Right lobe of liver (tissue), 6 donors: ENCODE measurements around the gene ECE1. TPM values are rescaled to one million over a fixed set of nuclear protein-coding genes. Genes with fewer than 3 reads are reported as not detected.
A peak's percentile ranks its signal among the peaks of the same experiment; 100 is the strongest.
"Not testable (repeated sequence)": the region's sequence is repeated elsewhere in the genome, so short reads cannot be mapped to it uniquely, and the experiment has no call there.

Source experiments
- ATAC-seq, 4 donors: fragments of 200-7000 bp; cut with Tn5 transposase; one replicate each; pipeline ENCODE4 v1.9.1; 2020; ENCODE audit warnings: mild to moderate bottlenecking in 4 of 4, moderate library complexity in 4 of 4
- DNase-seq, 3 donors: peaks; one replicate each; pipeline ENCODE4 v3.0.0-alpha.2; 2020
- H3K27ac ChIP-seq, 3 donors: fragments of 200-600 bp; one replicate each; pipeline ENCODE4 v1.8.0; 2022
- H3K27me3 ChIP-seq, 2 donors: fragments of 200-600 bp; one replicate each; pipeline ENCODE4 v1.8.0; 2022
- H3K36me3 ChIP-seq, 4 donors: fragments of 200-600 bp; sonication (generic) in 1 of 4; one replicate each; pipeline versions ENCODE4 v1.5.1 to v1.8.0; 2017 to 2022; ENCODE audit warnings: control low read depth in 1 of 4
- H3K4me1 ChIP-seq, 4 donors: fragments of 200-600 bp; sonication (generic) in 1 of 4; one replicate each; pipeline versions ENCODE4 v1.5.1 to v1.8.0; 2017 to 2022; ENCODE audit warnings: control low read depth in 1 of 4
- H3K4me3 ChIP-seq, 3 donors: fragments of 200-600 bp; one replicate each; pipeline ENCODE4 v1.8.0; 2022
- H3K9me3 ChIP-seq, 4 donors: fragments of 200-600 bp; sonication (generic) in 1 of 4; one replicate each; pipeline versions ENCODE4 v1.5.1 to v1.8.0; 2017 to 2022; ENCODE audit warnings: control low read depth in 1 of 4
- POLR2A ChIP-seq: fragments of 450-650 bp; IDR thresholded peaks from one replicate; pipeline ENCODE4 v1.6.1; 2017; ENCODE audit warnings: antibody characterized with exemption, mild to moderate bottlenecking
- WGBS: methylation state at CpG from one replicate; pipeline ENCODE4 v1.1.6; 2018; ENCODE audit warnings: low coverage, low lambda C conversion rate; ENCODE audit not compliant: insufficient coverage; ENCODE audit errors: missing lambda C conversion rate; 5-methylcytosine and 5-hydroxymethylcytosine counted together
- intact Hi-C, 2 donors: fragments of 100-400 bp; cut with DNase I; formaldehyde crosslinking; loops; one replicate each; pipeline versions ENCODE4 v1.11.2 to v1.14.1; 2022
- total RNA-seq, 6 experiments: library from RNA; depleted of rRNA in 2 of 6; stranded (reverse); fragments of >200 nt in 2 of 6; fragmentation: NEBNext Ultra II Directional in 3 of 6; extraction: Animal tissue kit (Norgen Biotek cat#: 25700) in 3 of 6; gene quantifications; one replicate each; pipeline versions ENCODE4 v1.1.0 to v1.2.4, GENCODE V29; 2016 to 2023
- TF ChIP-seq, protein P1 (sequence below), 4 donors: fragments of 200-600 bp in 3 of 4; fragments of 450-650 bp in 1 of 4; IDR thresholded peaks; one replicate each; pipeline versions ENCODE4 v1.5.1 to v1.8.0; 2016 to 2022; ENCODE audit warnings: antibody characterized with exemption in 4 of 4, mild to moderate bottlenecking in 2 of 4
- donor health status: DM: no; HTN: yes; CAD: no.
- donor health status: DM: no; HTN: no; CAD: no.
- donor health status: DM: no; HTN: no; CAD: no.
- donor health status: DM: no; HTN: yes; CAD: no.
- donor health status: DM: no; HTN: yes; CAD: no.

The ECE1 gene
- total RNA-seq, 6 experiments from 2014 or later = 39.7 to 61.3 (median 43.8) TPM

DNA sequence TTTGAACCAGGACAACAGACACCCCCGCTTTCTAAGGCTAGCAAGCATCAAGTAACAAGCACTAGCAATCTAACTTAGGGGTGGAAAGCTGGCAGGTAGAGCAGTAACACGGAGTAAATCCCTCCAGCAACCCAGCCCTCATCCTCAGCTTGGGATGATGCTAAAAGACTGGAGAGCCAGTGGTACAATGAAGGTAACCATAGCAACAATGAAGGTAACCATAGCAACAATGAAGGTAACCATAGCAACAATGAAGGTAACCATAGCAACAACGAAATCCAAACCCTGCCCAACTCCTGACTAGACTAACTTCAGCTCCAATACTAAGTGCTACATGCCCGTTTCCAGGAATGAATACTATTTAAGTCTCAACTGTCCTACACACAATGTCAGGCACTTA lies 91.3 kb downstream of the ECE1 start:
- no peak for ATAC-seq
- H3K36me3 ChIP-seq = no peaks in the 10 kb centered on the region
- WGBS = 59% methylated on average over 4 of the region's 4 CpGs
- H3K4me1 ChIP-seq = no peaks in the 10 kb centered on the region
- no peak for TF ChIP-seq POLR2A
- TF ChIP-seq, protein P1, sequence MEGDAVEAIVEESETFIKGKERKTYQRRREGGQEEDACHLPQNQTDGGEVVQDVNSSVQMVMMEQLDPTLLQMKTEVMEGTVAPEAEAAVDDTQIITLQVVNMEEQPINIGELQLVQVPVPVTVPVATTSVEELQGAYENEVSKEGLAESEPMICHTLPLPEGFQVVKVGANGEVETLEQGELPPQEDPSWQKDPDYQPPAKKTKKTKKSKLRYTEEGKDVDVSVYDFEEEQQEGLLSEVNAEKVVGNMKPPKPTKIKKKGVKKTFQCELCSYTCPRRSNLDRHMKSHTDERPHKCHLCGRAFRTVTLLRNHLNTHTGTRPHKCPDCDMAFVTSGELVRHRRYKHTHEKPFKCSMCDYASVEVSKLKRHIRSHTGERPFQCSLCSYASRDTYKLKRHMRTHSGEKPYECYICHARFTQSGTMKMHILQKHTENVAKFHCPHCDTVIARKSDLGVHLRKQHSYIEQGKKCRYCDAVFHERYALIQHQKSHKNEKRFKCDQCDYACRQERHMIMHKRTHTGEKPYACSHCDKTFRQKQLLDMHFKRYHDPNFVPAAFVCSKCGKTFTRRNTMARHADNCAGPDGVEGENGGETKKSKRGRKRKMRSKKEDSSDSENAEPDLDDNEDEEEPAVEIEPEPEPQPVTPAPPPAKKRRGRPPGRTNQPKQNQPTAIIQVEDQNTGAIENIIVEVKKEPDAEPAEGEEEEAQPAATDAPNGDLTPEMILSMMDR (IDR thresholded peaks at IDR 0.05) = no peak
- DNase-seq = no peak
- intact Hi-C loops = loop anchor here (5.0 to 10.0 kb wide), 3 partner anchors 217 to 504 kb away; no protein-coding TSS in a partner anchor
- H3K4me3 ChIP-seq = no peak overlapping the region
- H3K9me3 ChIP-seq = no peaks in the 10 kb centered on the region
- no peaks in the 10 kb centered on the region for H3K27me3 ChIP-seq
- H3K27ac ChIP-seq = no peak overlapping the region

DNA sequence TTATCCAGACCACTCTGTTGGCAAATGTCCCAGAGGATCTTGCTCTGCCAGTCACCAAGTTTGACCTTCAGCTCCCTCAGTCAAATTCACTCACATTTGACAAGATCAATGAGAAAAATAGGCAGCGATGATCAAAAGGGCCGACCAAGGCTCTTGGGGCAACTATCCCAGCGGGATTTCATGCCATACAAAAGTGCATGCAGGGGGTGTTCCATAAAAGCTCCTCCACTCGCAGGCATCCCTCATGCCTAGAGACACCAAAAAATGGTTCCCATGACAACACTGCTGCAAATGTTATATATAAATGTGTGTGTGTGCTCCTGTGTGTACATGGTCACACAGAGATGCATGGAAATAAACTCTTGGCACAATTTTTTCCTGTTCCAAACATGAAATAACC lies 97.4 kb downstream of the ECE1 start:
- intact Hi-C loops = loop anchor here in 1 of 2 donors (10.0 kb wide), 1 partner anchor 498 kb away; no protein-coding TSS in a partner anchor
- Histone ChIP-seq H3K27me3 (no peaks in the 10 kb centered on the region), H3K36me3 (no peaks in the 10 kb centered on the region), H3K9me3 (no peaks in the 10 kb centered on the region), H3K27ac (no peak overlapping the region), H3K4me1 (no peaks in the 10 kb centered on the region), H3K4me3 (no peak overlapping the region)
- no peak for DNase-seq
- TF ChIP-seq, protein P1 (IDR thresholded peaks at IDR 0.05) = no peak
- no peak for TF ChIP-seq POLR2A
- WGBS = 62% methylated on average over 4 of the region's 4 CpGs
- no peak for ATAC-seq

DNA sequence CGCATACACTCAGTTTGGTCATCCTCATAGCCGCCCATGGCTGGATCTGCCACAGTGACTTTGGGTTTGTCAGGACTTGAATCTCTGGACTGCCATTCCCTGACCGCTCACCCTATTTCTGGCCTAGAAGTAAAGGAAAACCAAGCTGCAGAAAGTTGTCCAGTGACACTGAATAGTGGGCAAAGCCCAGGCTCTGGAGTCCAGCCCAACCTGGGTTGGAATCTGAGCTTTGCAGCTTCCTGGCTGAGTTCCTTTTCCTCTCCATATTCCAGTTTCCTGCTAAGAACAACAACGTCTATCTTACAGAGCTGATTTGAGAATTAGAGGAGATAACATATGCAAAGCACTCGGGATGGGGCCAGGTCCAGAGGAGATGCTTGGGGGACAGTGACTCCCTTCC lies 98.0 kb downstream of the ECE1 start:
- intact Hi-C loops = loop anchor here in 1 of 2 donors (10.0 kb wide), 1 partner anchor 497 kb away; no protein-coding TSS in a partner anchor
- TF ChIP-seq POLR2A = no peak
- TF ChIP-seq, protein P1 (IDR thresholded peaks at IDR 0.05) = no peak
- no peaks in the 10 kb centered on the region for H3K4me1 ChIP-seq
- no peaks in the 10 kb centered on the region for H3K9me3 ChIP-seq
- H3K27me3 ChIP-seq = no peaks in the 10 kb centered on the region
- WGBS = 21% methylated on average over 2 of the region's 5 CpGs
- H3K27ac ChIP-seq = no peak overlapping the region
- no peaks in the 10 kb centered on the region for H3K36me3 ChIP-seq
- DNase-seq = no peak
- no peak overlapping the region for H3K4me3 ChIP-seq
- ATAC-seq = peak; percentile 40 to 74 (median 46)

DNA sequence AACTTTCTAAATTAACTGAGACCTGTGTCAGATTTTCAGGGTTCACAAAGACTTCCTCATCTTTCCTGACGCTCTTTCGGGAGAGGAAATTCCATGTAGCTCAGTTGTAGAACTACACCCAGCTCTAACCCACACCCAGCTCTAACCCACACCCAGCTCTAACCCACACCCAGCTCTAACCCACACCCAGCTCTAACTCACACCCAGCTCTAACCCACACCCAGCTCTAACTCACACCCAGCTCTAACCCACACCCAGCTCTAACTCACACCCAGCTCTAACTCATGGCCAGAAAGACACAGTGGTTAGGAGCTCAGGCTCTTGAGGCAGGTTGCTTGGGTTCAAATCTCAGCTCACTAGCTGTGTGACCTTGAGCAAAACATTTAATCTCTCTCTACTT lies 99.5 kb downstream of the ECE1 start:
- WGBS = 39% methylated on average over 2 of the region's 2 CpGs
- intact Hi-C loops = loop anchor here in 1 of 2 donors (10.0 kb wide), 1 partner anchor 496 kb away; no protein-coding TSS in a partner anchor
- H3K27me3 ChIP-seq, H3K9me3 ChIP-seq, H3K4me3 ChIP-seq, ATAC-seq, DNase-seq, H3K27ac ChIP-seq, H3K36me3 ChIP-seq, H3K4me1 ChIP-seq: not testable (repeated sequence)

GRCh38 chr1:21189906-21190500 lies 100.3 kb downstream of the ECE1 start:
- Histone ChIP-seq H3K9me3 (no peaks in the 10 kb centered on the region), H3K4me1 (no peaks in the 10 kb centered on the region), H3K27ac (no peak overlapping the region), H3K27me3 (no peaks in the 10 kb centered on the region), H3K36me3 (no peaks in the 10 kb centered on the region), H3K4me3 (no peak overlapping the region)
- WGBS = 100% methylated on average over 1 of the region's 1 CpG
- ATAC-seq (no peak), DNase-seq (no peak)
- no peak for TF ChIP-seq POLR2A
- intact Hi-C loops = loop anchor here in 1 of 2 donors (10.0 kb wide), 1 partner anchor 495 kb away; no protein-coding TSS in a partner anchor
